LNCAP (cell line): ENCODE data around the gene PLCXD1.

Experiments
- TF ChIP-seq, protein P1 (sequence below): fragments of 450-650 bp; IDR thresholded peaks from 2 replicates; pipeline ENCODE4 v1.5.1; 2017; ENCODE audit warnings: mild to moderate bottlenecking

The PLCXD1 gene

DNA sequence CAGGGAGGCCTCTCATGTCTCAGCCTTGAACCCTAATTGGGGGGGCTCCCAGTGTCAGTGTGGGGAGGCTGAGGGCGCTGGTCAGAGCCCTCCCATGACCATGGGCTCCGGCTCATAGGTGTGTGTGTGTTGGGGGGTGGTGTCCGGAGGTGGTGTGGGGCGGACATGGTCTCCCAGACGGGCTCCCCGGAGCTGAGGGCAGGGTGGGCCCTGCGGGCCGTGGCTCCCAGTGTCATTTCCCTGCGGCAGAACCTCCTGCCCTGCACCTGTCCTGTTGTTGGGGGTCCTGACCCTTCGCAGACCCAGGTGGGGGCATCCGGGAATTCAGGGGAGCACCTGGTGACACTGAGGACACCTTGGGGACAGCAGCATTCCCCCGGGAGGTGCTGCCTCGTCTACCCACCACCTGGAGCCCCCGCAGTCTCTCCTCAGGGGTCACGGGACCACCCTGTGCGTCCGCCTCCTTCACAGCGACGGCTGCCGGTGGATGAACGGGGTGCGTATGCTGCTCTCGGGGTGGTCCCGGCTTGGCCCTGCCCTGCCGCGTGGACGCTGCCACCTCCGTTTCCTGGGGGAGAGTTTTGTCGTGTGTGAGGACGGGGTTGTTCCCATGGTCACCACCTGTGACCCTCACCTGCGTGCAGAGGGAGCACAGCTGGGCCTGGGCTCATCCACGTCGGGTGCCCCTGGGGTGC is 51.9 kb downstream of the PLCXD1 start:
- TF ChIP-seq, protein P1, sequence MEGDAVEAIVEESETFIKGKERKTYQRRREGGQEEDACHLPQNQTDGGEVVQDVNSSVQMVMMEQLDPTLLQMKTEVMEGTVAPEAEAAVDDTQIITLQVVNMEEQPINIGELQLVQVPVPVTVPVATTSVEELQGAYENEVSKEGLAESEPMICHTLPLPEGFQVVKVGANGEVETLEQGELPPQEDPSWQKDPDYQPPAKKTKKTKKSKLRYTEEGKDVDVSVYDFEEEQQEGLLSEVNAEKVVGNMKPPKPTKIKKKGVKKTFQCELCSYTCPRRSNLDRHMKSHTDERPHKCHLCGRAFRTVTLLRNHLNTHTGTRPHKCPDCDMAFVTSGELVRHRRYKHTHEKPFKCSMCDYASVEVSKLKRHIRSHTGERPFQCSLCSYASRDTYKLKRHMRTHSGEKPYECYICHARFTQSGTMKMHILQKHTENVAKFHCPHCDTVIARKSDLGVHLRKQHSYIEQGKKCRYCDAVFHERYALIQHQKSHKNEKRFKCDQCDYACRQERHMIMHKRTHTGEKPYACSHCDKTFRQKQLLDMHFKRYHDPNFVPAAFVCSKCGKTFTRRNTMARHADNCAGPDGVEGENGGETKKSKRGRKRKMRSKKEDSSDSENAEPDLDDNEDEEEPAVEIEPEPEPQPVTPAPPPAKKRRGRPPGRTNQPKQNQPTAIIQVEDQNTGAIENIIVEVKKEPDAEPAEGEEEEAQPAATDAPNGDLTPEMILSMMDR = no peak

DNA sequence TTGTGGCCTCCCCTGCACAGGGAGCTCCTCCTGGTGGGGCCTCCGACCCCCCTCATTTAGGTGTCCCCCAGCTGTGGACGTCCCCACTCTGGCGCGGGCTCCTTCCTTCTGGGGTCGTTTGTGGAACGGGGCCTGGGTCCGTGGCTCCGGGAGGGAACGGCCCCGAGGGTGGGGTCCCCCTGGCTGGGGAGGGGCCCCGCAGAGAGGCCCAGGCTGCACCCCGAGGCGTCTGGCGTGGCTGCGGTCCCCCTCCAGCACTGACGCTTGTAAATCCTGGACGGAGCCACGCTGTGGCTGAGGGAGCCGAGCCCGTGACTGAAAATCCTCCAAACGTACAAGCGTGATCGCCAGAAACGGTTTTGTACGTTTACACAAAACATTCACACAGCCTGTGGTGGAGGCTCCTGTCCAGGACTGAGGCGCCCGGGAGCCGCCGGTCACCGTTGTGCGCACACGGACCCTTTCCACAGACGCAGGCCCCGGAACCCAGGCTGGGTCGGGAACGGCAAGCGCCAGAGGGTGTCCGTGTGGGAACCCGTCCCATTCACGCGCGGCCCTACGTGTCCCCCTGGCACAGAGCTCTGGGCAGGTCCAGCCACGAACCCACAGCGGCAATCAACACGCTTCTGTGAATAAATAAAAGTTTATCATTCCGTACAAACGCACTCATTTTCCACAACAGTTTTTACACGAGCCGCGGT is 52.6 kb downstream of the PLCXD1 start:
- TF ChIP-seq, protein P1 = no peak

DNA sequence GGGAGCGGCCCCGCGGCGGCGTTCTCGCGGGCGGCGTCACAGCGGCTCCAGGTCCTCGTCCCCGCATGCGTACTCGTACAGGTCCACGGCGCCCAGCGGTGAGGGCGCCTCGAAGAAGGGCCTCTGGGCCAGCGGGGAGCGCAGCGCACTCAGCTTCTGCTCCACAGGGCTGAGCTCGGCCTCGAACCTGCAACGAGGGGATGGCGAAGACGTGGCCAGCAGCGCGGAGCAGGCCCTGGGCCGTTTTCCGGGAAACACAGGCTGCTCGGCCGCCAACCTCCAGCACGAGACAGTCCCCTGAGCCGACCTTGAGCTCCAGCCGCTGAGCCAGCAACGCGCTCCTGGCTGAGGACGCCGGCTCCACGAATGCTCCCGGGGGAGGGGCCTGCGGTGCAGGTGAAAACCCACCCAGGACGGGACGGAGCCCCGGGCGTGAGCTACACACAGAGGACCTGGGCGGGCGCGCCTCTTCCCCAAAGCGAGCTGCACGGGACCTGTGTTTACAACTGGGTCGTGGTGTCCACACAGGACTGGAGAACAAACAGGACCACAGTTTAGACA is 53.2 kb downstream of the PLCXD1 start:
- TF ChIP-seq, protein P1 = no peak

DNA sequence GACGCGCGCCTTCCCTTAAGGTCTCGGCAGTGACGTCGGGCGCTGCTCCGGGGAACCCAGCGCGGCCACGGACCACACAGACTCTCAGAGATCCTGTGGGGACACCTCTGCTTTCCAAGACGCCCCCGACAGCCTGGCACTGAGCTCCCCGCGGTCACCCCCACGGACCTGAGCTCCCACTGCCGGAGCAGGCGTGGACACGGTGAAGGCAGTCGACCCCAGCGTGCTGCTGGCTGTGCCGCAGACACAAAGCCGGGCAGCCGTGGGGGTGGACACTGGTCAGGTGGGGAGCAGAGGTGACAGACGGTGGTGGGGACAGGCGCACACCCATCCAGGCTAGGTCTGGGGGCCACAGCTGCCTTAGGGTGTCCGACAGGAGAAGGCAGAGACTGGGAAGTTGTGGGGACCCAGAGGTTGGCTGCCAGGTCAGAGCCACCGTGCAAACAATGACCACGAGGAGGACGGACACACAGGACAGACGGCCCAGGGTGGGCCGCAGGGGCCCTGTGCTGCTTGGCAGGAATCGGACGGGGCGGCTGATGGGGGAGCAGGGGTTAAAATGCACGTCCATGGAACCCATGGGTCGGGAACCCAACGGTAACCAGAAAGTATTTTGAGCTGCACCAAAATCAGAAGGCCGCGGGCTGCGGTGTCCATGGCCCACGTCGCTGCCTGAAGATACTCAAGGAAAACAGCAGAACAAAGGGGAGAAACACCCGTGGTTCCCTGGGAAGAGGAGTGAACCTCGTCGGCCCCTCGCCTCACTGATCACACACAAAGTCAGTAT is 54.0 kb downstream of the PLCXD1 start:
- TF ChIP-seq, protein P1 = no peak

DNA sequence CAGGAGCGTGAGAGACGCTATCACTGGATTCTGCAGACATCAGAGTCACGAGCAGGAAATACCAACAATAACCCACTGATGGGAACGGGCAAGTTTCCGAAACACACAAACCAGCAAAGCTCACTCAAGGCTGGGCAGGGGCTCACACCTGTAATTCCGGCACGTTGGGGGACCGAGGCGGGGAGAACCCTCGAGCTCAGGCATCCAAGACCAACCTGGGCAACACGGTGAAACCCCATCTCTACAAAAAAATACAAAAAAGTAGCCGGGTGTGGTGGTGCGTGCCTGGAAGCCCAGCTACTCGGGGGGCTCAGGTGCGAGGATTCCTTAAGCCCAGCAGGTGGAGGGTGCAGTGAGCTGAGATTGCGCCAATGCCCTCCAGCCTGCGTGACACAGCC is 54.6 kb downstream of the PLCXD1 start:
- TF ChIP-seq, protein P1 = no peak

DNA sequence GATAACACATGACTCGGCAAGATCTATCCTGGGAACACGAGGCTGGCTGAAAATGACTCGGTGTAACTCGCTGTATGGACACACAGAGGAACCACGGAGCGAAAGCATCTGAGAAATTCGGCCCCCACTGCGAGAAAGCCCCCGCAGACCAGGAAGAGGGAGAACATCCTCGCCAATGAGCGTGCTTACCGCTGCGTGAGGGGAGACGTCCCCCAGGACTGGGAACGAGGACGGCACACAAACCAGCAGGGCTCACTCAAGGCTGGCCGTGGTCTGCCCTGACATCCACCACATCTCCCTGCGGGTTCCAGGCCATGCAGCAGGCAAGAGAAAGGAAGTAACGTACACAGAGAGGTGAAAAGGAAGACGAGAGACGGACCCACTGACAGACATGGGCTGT is 55.0 kb downstream of the PLCXD1 start:
- TF ChIP-seq, protein P1 = no peak

DNA sequence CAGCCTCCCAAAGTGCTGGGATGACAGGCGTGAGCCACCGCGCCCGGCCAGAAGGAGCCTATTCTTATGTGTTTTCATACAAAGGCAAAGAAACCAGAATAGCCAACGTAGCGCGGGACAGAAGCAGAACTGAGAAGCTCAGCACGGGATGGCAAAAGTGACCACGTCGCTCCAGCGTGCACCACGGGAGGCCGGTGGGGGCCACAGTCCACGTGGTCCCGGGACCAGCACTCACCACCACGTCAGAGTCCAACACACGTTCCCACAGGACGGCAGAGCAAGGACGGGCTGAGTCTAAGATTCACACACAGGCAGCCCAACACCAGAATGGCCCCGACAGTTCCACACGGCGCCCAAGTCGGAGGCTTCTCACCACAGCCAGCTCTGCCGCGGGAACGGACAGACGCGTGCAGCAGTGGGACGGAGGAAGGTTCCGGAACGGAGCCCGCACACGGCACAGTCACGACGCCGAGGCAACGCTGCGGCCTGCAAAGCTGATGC is 56.2 kb downstream of the PLCXD1 start:
- TF ChIP-seq, protein P1 = no peak
